HCEC 1CT (cell line): ENCODE results near the gene CISD1.

Experiments used
- DNase-seq: peaks from one replicate; pipeline ENCODE4 v3.0.0-alpha.2; 2017

CISD1 gene

DNA sequence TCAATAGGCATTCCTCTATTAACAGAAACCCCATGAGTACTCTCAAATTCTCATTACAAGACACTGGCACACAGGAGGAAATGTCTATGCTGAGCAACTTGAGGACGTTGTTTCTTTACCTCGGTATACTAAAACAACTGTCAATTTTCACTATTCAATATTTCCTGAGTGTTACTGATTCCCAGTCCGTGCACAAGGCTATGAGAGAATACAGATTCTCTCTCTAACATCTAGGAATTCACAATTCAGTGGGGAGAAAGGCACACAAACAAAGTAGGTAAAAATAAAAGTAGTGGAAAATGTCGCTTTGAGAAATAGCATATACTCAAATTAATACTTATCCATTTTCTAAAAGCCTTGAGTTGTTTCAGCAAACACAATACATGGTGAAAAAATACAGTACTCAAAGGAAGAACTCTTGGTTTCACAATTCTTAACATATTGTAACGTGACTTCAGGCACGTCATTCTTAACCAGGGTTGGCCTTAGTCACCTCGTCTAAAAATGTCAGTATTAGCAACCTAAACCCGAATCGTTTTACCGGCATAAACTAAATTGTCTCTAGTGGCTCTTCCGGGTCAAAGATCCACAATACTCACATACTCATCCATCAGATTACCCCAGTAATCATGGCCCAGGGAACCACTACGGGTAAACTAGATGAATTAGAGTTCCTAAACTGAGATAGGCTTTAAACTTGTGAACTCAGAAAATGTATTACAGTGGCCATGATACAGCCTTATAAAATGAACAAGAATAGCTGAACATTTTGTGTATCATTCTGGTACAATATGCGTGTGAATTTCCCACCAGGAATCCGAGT, 2.7 kb upstream of the CISD1 start:
- peak; percentile 68 for DNase-seq

DNA sequence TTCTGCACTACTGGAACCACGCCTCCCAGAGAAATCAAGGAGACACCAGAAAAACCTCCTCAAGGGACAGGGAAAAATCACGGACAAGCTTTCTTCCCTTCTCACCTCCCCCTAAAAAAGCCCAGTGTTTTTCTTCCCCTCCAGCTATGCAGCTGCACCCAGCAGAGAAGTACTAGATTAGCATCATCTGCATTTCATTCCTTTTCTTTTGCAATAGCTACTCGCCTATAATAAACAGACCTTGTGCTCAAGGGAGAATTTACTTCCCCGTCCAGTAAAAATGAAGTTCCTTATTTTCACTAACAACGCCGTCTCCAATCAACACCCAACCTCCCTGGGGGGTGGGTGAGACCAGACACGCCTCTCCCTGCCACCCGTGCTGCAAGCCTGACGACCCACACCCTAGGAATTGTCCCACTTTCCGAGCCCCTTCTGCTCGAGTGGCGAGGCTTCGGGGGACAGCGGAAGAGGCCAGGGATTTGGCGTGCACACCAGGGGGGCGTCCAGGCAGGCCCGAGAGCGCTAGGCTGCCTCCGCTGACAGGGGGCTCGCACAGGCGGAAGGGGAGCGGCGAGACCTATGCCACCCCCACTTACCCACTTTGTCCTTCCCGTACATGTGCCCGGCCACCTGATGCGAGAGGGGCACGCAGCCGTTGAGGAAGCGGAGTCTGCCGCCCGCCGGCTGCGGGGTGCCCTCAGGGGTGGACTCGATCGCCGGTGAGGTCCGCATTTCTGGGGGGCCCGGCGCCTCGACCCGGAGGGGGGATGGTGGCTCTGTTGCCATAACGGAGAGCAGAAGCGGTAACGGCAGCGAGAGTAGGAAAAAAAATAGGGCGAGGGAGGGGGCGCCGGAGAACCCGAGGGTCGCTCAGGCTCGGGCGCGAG, 1.9 kb upstream of the CISD1 start:
- DNase-seq, result peak; percentile 69

DNA sequence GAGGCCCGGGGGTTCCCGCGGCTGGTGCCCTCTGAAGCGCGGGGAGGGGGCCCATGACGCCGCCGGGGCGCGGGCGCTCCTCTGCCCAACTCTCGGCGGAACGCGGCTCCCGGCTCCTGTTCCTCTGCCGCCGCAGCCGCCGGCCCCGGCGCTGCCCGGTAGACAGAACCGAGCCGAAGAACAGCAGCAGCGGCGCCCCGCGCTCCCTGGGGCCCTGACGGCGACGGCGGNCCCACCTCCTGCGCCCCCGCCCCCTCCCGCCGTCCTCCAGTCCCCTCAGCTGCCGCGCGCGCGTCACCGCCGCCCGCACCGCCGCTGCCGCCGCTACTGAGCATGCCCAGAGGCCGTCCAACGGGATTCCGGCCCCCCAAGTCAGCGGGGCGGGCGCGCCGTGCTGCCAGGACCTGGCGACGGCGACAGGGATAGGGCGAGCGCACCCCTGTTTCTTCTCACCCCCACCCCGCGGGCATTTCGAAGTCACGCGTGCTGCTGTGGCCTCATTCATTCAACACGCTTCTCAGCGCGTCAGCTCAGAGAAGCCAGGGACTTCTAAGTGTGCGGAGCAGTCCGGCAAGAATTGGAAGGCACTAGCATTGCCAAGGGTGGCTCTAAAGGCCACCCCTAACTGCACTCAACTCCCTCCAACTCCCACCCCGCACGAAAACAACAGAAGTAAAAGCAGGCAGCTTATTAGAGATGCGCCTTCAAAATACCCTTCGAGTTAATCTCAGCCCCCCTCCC, 1.1 kb upstream of the CISD1 start, which contains the start of gene IPMK:
TSS of gene IPMK (minus strand) at position 182 of the 741 bp plus-strand sequence. CDS start 283 bp downstream, outside the sequence.
- DNase-seq, result peak; percentile 90

DNA sequence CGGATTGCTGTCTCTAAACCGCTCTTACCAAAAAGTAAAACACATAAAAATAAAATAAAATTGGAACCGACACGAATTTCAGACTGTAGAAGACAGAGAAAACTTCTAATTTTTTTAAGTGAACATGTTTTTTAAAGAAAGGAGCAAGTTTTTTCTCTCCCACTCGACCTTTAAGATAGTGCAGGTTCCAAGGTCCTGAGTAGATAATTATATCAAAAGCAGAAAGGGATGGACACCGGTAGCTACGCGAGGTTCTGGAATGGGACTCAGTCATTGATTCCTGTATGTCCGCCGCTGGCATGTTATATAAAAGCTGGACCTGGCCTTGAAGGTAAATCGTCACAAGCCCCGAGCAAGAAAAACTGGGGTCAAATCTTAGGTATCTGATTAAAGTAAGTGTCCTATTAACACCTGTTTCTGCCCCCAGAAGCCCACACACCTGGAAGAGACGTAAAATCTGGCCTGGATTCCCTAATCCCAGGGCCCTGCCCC, 462 bp upstream of the CISD1 start:
- no peak for DNase-seq

DNA sequence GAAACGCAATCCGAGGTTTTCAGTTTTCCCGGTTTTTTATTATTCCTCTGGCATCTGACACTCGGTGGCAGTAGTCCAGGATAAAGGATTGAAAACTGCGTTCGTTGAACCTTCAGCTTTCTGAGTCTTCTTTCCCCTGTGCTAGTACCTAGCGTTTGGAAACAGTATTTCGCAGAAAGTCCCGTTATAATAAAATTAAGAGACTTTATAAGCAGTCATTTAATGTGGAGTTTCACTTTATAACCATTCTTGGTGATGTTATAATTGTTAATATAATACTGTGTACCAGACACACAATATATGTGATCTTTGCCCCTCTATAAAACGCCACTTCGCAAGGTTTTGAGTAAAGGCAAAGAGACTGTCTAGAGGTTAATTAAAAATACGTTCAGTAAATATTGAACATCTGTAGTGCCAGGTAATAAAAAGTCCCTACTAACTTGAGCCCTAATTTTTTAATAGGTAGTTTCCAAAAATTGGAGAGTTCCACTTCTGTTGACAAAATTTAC, 874 bp downstream of the CISD1 start:
- no peak for DNase-seq

DNA sequence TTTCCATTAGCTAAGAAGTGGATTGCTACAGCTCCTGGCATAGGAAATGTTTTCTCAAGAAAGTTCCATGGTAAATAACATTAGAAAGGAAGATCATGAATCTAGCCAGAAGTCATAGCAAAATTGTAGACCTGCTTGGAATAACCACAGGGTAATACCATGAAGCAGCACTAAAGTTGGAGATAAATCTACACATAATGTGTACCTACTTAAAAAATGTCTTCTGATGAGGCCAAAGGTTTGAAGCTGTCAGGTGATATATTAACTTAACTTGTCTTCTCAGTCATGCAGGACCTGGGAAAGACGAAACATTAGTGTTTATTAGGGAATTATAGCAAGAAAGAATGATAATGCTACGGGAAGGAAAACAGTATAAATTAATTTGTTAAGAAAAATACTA, 6.3 kb downstream of the CISD1 start:
- no peak for DNase-seq

DNA sequence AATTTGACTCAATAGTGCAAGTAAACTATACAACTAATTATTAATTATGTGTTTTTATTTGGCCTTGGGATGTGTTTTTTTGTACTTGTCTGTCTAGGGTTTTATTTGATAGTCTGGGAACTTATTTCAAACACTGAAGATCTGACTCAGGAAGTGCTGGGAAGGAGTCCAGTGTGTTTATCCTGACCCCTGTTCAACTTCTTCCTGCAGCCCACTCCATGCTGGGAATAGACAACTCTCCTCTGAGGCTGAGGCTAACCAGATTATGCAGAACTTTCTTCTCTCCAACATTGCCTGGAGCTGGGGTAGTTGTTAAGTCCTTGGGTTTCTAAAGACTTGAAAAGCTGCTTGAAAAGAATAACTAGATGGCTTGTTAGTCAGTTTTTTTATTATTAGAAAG, 6.9 kb downstream of the CISD1 start:
- peak; percentile 33 for DNase-seq

DNA sequence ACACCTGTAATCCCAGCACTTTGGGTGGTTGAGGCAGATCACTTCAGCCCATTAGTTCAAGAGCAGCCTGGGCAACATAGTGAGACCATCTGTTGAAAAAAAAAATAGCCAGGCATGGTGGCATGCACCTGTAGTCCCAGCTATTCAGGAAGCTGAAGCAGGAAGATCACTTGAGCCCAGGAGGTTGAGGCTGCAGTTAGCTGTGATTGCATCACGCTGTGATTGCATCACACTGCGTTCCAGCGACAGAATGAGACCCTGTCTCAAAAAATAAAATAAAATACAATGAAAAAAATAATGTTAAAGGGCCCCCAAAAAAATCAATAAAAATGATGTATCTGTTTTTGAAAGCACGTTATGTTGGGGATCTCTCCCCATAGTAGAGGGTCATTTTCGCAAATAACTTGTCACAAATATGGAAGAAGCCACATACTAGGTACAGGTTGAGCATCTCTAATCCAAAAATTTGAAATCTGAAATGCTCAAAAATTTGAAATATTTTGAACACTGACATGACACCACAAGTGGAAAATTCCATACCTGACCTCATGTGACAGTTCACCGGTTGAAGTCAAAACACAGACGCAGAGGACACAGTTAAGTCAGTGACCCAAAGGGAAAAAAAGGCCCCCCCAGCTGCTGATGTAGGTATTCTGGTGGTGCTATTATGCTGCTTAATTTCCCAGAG, 9.5 kb downstream of the CISD1 start:
- DNase-seq, result no peak

DNA sequence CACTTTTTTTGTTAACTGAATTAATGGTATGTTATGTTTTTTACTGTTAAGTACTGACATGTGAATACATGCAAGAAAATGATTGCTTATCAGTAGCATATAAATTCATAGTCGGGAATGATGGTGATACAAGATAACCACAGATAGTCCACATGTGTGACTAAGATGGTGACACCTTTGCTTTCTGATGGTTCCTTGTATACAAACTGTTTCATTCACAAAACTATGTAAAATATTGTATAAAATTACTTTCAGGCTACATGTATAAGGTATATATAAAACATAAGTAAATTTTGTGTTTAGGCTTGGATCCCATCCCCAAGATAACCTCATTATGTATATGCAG, 10.0 kb downstream of the CISD1 start:
- DNase-seq, result no peak

DNA sequence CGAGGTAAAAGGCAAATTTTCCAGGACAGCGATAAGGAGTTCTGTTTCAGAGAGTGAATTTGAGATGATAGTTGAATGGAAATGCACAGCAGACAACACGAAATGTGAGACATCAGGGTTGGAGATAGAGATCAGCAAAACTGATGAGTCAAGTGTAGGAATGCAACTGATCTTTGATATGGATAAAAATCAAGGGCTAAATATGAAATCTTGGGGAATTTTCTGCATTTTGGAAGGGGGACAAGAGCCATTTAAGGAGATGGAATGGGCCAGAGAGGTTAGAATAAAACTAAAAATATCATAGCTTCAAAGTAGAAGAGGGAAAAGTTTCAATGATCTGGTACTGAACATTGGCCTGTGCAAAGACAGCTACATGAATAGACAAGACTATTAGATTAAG, 11.5 kb downstream of the CISD1 start:
- DNase-seq, result no peak

DNA sequence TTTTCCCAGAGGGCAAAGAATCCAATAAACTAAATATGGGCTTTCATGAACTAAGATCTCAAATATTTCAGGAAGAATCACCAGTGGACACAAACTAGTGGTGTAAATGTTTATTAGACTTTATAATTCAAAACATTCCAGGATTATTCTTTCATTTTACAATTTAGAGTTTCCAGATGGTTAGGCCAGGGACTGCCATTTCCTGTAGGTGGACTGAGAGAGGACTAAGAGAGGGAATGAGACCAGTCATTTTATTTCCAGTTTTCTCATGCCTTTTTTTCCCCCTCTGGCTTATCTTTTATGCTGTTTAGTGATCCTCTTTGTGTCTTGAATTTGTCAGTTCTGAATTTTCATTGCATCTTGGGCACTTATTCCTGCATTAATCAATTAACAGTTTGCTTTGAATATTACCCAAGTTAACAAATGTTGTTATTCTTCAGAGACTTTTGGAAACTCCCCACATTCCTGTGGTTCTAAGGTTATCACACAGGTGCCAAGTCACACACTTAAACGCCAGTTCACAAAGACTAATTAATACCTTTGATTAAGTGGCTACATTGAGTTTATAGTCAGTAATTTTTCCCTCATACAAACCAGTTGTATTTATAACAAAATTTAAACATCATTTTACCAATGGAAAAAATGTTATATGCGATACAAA, 12.3 kb downstream of the CISD1 start:
- peak; percentile 31 for DNase-seq

DNA sequence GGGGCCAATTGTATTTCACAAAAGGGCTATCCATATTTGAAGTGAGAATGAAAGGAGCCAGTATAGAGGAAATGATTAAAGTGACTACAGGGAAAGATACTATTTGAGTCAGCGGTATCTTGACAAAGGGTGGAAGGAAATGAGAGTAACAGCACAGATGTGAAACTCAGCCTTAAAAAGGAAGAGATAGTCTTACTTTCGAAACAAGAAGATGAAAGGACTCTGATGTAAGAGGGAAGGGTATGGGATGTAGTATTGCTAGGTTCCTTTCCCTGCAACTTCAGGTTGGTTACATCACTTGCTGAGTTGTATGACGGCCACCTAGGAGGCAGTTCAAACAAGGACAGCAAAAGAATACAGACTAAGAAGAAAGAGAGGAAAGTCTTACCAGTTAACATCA, 13.7 kb downstream of the CISD1 start:
- peak; percentile 48 for DNase-seq

DNA sequence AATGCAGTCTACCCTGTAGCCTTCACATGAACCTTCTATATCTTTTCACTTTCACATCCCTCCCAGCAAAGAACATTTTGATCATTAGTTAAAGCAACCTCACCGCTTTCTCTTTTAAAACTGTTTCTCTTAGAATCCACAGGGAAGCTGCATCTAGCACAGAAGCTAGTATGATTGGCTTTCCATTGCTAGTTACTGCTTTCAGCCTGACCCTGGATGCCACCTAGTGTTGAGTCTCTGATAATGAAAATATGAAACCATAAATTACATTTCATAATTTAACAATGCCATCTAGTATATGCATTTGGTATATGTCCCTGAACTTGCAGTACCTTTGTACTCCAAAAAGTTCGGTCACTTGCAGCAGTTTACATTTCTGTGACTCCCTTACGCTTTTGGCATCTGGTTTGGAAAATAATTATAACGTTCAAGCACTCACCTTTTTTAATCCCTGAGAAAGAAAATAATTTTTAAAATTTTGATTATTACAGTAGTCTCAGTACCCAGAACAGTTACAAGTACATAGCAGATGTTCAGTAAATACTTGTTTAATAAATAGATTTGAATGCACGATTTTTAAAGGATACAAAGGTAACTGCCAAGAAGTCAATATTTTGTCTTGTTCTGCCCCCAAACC, 22.7 kb downstream of the CISD1 start:
- peak; percentile 72 for DNase-seq

DNA sequence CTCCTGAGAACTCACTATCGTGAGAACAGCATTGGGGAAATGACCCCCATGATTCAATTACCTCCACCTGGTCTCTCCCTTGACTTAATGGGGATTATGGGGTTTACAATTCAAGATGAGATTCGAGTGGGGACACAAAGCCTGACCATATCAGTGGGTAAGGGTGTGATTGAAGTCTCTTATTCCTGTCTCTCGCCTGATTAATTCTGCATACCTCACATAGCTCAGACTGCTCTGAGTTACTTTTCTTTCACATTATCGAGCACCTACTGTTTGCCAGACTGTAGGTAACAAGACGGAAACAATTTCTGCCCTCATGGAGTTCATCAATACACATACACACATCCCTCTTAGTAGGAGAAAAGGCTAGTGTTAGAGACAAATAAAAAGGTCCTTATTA, 25.0 kb downstream of the CISD1 start:
- DNase-seq, result no peak

DNA sequence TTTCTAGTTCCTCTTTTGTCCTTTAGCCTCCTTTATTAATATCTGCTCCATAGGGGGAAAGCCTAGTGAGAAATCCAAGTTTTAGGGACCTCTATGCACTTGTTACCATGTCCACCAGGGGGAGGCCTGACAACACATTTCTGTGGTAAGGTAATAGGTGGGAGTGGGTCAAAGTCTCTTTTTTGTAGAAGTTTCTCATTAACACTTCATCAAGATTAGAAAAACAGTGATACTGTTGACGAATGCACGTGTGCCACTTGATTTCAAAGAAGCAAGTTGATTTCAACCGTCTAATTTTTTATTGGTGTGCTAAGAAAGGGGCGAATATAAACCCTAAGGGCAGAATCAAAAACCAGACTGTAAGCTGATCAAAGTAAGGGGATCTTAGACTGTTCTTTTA, 30.6 kb downstream of the CISD1 start:
- DNase-seq, result peak; percentile 47

DNA sequence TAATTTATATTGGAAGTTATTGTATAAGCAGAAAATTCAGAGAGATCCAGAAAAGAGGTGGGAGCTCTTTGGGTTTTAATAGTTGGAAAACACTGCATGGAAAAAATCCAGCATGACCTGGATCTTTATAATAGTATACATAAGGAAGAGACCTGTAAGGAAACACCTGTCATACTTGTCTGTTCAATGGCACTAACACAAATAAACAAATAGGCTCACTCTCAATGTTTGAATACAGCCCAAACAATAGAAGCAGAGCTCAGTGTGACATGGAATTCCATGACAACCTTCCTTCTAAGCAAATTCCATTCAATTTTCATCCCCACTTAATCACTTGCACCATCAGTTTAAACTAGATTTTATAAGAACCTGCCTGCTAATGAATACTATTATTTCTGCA, 31.7 kb downstream of the CISD1 start:
- DNase-seq, result no peak

DNA sequence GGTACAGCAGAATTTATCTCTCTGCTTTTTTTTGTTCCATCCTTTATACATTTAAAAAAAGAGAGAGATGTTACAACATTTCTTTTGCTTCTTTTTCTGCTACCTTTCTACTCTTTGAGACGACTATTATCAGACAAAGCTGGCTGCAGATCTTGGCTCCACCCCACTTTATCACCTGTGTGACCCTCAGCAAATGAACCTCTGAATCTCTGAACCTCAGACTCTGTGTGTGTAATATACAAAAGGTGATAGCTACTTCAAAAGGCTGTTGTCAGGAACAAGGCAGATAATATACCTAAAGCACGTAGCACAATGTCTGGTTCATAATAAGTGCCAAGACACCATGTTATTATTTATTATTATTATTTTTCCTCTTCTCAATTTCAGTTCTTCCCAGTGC, 33.3 kb downstream of the CISD1 start:
- no peak for DNase-seq

DNA sequence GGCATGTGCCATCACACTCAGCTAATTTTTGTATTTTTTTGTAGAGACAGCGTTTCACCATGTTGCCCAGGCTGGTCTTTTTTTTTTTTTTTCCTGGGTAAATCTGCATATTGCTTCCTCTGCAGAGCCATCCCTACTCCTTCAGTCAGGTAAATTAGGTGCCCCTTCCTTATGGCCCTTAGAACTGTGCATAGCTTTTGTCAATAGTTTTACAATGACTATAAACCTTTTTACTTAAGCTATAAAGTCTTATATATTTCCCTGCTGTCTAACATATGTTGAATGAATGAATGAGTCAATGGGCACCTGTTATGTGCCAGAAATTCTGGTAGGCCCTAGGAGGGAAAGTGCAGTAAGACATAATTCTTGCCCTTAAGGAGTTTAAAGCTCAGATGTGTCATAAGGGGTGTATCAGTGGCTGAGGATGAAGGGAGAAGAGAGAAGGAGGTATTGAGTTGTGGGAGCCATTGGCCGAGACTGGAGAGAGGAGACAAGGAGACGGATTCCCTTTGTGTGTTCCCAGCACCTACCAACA, 35.2 kb downstream of the CISD1 start:
- no peak for DNase-seq

DNA sequence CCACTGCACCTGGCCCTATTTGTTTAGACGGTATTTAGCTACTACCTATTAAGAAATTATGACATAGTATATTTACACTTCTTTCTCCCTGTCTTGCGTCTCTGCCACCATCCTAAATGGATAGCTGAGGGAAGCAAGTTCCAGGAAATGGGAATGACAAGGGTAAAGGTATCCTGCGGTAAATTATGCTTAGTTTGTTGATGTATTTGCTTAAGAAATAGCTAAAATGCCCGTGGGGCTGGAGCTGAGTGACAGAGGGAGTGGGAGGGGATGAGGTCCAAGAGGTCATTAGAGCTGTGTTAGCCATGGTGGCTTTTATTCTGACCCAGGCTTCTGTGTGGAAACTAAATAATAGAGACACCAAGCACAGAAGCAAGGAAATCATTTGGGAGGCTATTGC, 36.9 kb downstream of the CISD1 start:
- no peak for DNase-seq

DNA sequence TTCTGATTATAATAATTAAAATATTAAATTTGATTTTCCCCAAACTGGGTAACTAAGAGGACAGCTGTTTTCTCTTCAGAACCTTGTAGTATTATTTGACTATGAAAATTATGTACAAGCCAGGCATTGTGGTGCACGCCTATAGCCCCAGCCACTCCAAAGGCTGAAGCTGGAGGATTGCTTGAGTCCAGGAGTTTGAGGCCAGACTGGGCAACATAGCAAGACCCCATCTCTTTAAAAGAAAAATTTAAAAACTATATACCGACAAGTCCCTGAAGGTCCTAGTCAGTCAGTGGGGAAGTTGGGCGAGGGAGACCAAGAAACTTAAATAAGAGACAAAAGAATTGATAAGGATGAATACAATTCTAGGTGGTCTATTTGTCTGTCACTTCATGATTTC, 38.7 kb downstream of the CISD1 start:
- no peak for DNase-seq

DNA sequence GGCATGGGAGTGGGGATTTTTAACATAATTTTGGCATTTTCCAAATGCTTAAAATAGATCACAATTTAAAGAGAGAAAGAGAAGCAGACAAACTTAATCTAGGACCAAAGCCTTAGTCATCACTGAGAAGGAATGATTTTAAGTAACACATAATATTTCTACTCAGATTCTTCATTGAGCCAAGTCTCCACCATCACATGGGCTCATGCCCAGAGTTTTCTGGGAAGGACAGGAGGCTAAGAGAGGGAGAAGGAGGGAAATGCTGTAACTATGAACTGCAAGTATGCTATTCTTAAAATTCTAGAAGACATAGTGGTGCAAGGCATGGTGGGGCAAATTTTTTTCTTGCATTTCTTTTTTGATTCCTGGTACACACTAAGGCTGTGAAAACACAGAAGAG, 42.1 kb downstream of the CISD1 start:
- DNase-seq, result no peak
